ENCODE measurements around the gene CARD18.

CARD18 gene, protein sequence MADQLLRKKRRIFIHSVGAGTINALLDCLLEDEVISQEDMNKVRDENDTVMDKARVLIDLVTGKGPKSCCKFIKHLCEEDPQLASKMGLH

DNA sequence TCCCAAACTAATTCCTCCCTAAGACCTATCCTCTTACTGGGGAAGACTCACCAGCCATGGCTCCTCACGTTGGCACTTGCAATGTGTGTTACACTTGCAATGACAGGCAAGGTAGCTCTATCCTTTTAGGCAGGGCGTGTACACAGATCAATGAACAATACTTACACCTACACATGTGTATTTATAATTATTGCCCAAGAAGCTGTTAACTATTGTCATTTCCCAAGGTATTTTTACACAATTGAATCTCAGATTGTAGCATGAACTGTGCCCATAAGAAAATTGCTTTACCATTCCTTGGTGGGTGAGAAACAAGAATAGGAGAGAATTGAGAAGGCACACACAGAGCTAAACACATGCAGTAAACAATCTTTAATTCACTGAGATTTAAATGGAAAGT lies at the start of gene CARD18:
Gene CARD18 (minus strand): TSS at position 101 of the 400 bp plus-strand sequence. CDS start 43 bp downstream, at position 58.
- no peak for DNase-seq (ENCODE audit: low read depth)

DNA sequence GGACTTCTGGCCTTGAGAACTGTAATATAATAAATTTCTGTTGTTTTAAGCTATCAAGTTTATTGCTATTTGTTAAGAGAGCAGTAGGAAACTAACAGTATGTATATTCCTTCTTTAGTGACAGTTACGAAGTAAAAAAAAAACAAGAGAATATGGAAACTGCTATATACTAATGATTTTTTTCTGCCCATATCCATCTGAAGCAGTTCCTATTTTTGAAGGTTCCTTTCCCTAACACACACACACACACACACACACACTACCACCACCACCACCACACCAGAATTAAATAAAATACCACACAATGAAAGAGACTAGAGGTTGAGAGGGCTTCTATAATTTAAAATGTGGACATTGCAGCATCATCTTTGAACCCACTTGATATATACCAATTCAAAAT lies 44.4 kb upstream of the CARD18 start:
- DNase-seq (ENCODE audit: low read depth): no peak

DNA sequence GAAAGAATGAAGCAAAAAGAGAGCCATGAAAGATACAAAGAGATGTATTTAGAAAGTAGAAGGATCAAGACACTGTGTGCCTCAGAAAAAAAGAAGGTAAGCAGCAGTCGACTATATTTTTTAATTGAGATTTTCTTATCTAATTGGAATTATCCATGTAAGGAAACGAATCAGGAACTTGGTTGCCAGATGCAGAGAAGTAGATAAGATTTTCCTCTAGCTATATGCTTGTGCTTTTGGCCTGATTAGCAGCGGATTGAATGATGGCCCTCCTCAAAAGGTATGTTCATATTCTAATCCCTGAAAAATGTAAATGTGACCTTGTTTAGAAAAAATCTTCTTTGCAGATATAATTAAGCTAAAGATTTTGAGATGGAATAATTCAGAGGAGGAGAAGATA lies 43.9 kb upstream of the CARD18 start:
- no peak for DNase-seq (ENCODE audit: low read depth)

- no peak for DNase-seq (ENCODE audit: low read depth)
Measured at GRCh38 chr11:105181521-105181920, 42.0 kb upstream of the CARD18 start.

GRCh38 chr11:105181100-105181499 lies 41.5 kb upstream of the CARD18 start:
- no peak for DNase-seq (ENCODE audit: low read depth)

DNA sequence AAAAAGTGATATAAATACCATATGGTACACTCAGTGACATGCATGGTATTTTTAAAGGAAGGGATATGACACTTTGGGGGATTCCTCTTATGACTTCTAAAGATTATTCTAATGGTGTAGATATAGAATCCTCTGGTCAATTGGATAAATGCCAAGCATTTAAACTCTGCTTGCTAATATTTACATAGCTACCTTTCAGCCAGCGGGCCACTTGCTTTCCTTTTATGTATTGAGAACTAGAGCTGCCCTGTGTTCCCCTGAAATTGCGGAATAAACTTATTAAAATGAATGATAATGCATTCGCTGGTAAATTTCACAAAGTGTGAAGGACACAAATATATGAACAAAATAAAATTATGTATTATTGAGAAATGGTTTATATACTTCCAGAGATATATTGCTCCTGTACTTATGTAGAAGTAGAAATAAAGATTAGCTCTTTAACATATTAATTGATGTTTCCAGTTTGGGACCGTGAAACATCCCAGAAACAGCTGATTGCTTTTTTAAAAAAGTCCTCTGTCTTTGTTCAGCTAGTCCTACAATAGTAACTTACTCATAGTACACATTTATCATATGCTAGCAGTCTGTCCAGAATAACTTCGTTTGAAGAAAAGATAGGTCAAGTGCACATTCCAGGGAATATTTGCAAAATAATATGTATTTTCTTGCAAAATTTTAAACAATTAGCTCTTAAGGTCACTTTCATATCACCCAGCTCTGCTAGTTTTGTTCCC lies 40.1 kb upstream of the CARD18 start:
- DNase-seq (ENCODE audit: low read depth): no peak

DNA sequence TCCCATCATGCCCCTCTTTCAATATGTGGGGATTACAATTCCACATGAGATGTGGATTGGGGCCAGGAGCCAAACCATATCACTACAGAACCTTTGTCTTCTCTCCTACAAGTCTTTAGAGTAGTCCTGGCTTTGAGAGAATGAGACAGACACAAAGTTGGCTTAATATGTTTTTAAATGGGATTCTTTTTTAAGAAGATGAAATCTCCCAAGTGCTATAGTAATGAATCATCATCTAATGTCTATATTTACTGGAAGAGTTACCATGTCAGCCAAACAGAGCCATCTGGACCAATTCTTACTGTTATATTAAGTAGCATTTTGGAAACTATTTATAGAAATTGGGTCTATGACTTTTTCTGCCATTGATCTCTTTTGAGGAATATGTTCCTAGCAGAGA lies 38.1 kb upstream of the CARD18 start:
- no peak for DNase-seq (ENCODE audit: low read depth)

GRCh38 chr11:105168457-105168856 lies 28.9 kb upstream of the CARD18 start:
- no peak for DNase-seq (ENCODE audit: low read depth)

- no peak for DNase-seq (ENCODE audit: low read depth)
Measured at GRCh38 chr11:105167244-105167643, 27.7 kb upstream of the CARD18 start.

GRCh38 chr11:105164208-105164607 lies 24.6 kb upstream of the CARD18 start:
- DNase-seq (ENCODE audit: low read depth): no peak

DNA sequence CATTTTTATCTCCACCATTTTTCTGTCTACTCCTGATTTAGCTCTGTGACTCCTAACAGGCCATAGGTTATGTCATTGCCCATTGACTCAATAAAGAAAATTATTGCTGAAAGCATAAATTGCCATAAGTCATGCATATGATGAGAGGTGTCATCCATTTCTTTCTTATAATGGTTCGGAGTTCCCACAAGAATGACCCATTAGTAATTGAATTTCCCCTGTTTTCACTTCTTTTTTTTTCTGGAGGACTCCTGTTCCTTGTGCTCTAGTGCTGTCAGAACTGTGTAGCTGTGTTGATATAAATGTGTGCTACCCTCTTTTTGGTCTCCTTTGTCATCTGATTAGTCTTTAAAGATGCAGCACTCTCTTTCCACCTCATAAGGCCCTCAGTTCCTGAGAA lies 22.9 kb upstream of the CARD18 start:
- DNase-seq (ENCODE audit: low read depth): no peak

GRCh38 chr11:105158436-105158835 lies 18.9 kb upstream of the CARD18 start:
- DNase-seq (ENCODE audit: low read depth): no peak

GRCh38 chr11:105156720-105157119 lies 17.2 kb upstream of the CARD18 start:
- no peak for DNase-seq (ENCODE audit: low read depth)

GRCh38 chr11:105156231-105156630 lies 16.7 kb upstream of the CARD18 start:
- DNase-seq (ENCODE audit: low read depth): no peak

GRCh38 chr11:105155679-105156078 lies 16.1 kb upstream of the CARD18 start:
- DNase-seq (ENCODE audit: low read depth): no peak

- DNase-seq (ENCODE audit: low read depth): no peak
Measured at GRCh38 chr11:105153392-105153791, 13.8 kb upstream of the CARD18 start.

DNA sequence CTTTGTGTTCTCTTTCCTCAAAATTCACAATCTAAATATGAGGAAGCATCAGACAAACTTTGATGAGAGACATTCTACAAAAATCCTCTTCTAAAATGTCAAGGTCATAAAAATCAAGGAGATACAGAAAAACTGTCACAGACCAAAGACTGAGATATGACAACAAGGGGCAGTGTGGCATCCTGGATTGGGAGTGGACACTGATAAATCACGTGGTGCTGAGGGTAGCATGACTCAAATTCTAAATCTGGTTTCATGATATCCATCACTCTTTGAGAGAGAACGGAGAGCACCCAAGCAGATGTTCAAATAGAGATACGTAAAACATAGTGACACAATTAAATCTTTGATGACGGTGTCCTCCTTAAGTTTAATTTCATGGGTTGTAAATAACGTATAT lies 13.0 kb upstream of the CARD18 start:
- DNase-seq (ENCODE audit: low read depth): no peak

GRCh38 chr11:105152021-105152512 lies 12.5 kb upstream of the CARD18 start:
- DNase-seq (ENCODE audit: low read depth): no peak

DNA sequence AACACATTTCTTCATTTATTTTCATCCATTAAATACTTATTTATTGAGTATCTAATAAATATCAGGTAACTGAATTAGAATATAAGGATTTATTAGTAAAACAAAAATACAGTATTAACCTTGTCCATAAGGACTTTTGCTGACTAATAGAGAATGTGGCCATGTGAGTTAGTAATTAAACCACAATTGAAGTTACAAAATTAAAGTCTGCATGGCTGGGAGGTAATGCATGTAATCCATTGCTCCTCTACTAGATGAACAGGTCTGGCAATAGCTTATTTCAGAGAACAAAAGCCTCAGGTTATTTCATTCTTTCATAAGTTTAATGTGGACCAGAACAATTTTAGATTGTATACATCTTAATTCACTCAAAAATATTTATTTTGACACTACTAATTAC lies 9.9 kb upstream of the CARD18 start:
- no peak for DNase-seq (ENCODE audit: low read depth)

GRCh38 chr11:105148241-105148640 lies 8.7 kb upstream of the CARD18 start:
- DNase-seq (ENCODE audit: low read depth): no peak

DNA sequence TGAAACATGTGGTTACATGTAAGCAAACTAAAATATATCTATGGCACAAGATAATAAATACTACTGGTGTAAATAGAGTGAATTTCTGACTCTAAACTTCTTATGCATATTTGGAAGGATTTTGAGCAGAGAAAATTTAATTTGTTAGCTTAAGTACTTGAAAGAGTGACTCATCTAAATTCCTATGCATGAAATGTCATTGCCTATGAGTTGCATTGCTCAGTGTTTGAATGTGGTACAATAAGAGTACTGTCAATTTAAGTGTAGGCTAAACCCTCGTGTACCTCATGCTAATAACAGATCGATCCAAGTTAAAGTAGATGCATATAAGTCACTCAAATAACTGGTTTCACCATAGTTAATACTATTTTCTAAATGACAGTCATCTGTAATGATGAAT lies 5.3 kb upstream of the CARD18 start:
- DNase-seq (ENCODE audit: low read depth): no peak

DNA sequence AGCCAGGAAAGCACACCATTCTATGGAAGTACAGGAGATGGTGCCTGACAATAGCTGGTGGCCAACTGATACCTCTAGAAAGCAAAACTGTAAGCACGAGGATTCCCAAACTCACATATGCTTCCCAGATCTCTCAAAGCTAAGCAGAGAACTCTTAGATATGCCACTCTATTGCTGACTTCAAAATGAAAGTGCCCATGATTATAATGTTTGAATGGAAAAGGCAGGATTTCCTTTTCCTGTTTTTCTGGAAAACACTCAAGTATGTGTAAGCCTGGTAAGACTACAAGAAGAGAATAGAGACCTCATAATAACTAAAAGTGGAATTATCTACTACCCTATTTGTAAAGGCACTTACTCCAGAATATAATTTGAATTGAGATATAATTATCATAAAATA lies 2.6 kb upstream of the CARD18 start:
- no peak for DNase-seq (ENCODE audit: low read depth)

GRCh38 chr11:105137286-105137685 lies 2.3 kb downstream of the CARD18 start:
- no peak for DNase-seq (ENCODE audit: low read depth)

GRCh38 chr11:105135883-105136282 lies 3.7 kb downstream of the CARD18 start:
- DNase-seq (ENCODE audit: low read depth): no peak
